GM19328 (cell line): ENCODE measurements around the gene ZNF516.

Source experiments
- ATAC-seq: cut with Tn5 transposase; IDR thresholded peaks from one replicate; pipeline ENCODE4 v1.9.1; 2021; ENCODE audit warnings: mild to moderate bottlenecking, moderate library complexity; ENCODE audit not compliant: unreplicated experiment

Gene ZNF516

DNA sequence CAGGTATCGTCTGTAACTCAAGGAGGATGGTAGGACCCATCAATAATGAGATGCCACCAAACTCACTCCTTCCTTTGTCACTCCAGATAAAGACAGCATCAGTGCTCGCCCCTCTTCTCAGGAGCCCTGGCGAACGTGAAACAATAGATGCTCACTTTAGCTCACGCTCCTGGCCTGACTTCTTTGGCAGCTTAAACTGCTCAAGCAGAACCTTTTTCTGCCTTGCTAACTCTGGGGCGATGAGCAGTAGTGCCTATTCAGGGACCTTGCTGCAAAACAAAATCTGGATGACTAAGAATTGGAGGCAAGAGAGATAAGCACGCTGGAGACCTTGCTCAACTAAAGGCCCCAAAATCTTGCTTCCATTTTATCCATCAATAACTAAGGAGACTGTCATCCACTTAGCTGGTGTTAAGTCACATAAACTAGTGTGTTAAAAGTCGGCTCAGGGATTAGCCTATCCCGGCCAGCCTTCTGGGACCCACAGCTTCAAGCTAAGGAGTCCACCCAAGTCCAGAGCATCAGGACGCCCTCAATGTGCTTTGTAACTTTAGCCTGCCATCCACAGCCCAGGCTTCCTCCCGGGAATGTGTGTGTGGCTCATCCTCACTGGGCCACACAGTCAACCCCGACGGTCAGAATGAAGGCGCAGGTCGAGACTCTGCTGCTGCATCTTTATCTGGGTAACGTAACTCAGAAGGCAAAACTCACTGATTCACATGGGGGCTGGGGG, 38.9 kb downstream of the ZNF516 start:
- no peak for ATAC-seq

- ATAC-seq: no peak
These were observed 39.9 kb downstream of the ZNF516 start for GRCh38 chr18:76455003-76455676.

- ATAC-seq: no peak
These were observed 40.6 kb downstream of the ZNF516 start for GRCh38 chr18:76454418-76454817.

DNA sequence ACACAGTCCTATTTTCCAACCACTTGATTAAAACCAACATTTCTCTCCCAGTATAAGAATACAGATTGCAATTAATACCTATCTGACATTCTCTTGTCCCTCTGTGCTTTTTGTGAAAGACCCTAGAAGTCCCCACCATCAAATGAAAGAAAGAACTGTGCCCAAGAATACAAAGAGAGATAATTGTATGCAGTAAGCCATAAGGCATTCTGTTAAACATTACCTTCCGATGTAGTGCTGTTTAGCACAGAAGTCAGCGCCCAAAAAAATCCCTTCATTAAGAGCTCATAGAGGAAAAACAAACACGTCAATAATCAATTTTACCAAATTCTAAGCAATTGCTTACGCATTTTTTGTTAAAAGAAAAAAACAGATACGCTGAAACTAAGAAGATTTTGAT, 41.1 kb downstream of the ZNF516 start:
- ATAC-seq: no peak

DNA sequence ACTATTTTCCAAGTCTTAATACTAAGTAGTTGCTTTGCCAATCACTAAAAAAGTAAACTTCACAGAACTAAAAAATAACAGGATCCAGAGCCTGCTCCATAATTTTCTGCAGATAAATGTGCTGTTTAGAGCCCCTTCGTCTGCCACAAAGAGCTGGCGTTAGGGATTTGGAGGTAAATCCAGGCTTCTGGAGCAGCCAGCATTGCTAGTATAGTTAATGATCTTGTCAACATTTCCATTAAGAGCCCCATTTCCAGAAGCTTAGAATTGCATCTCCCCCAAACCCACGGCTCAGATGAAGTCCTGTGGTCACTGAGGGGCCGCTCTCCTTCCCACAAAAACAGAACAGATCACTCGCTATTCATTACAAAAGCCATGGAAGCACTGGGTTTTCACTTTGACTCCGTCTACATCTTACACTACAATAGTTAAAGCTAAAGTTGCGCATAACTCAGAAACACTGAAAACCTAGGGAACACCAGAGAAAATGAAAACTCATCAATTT, 41.9 kb downstream of the ZNF516 start:
- no peak for ATAC-seq

DNA sequence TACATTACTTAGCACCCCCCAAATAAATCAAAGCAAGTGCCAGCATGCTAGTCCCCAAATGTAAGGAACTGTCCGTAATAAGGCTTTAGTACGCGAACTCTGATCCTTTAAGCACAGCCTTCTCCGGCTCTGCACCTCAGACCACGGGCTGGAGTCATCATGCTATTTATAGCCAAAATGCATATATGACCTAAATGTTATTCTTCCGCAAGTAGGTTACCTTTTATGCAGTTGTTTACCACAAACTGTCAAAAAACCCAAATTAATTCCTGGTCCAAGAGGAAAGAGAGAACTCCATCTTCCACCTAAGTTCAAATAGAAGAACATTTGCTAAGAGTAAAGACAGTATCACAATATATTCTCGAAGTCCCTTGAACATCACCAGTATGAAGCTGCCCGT, 42.7 kb downstream of the ZNF516 start:
- ATAC-seq: no peak

GRCh38 chr18:76451396-76452331, 43.4 kb downstream of the ZNF516 start:
- no peak for ATAC-seq

DNA sequence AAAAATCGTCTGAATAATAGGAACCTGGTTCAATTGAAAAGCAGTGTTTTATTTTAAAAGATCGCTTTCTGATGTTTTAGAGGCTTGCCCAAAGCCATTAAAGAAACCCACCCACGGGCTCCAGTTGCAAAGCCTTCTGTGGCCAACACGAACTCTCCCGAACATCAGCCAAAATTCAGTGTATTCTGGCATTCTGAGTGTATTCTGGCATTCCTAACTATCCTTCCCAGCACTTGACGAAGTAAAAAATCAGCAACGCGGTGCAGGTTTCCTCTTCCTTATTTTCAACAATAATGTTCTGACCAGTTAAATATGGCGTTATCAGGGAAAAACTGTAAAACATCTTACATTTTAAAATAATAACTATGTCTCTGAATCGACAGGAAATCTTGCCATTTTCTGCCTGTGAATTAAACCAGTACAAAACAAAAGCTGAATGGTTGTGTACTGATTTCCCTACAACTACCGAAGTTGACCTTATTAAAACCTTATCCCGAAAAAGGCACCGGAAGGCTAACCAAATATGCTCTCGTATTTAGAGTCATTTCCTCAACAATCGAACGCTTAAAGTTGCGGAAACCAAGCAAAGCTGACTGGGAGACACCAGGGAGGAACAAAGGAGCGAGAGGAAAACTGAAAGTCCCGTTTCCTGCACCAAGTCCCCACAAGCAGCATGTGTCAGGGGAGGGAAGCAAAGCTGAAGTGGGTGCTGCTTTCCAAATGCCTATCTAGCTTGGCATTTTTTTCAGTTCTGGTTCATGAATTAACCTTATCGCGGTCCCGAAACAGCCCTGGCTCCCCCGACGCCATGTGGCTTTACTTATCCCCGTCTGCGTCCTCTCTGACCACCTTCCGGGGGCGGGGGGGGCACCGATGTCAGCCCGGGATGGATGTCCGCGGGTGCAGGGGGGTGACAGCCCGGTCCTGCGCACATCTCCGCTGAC, 44.3 kb downstream of the ZNF516 start:
- no peak for ATAC-seq

GRCh38 chr18:76449111-76449453, 46.0 kb downstream of the ZNF516 start:
- no peak for ATAC-seq

GRCh38 chr18:76448256-76449110, 46.6 kb downstream of the ZNF516 start:
- ATAC-seq: no peak

GRCh38 chr18:76447258-76447890, 47.7 kb downstream of the ZNF516 start:
- ATAC-seq: no peak

DNA sequence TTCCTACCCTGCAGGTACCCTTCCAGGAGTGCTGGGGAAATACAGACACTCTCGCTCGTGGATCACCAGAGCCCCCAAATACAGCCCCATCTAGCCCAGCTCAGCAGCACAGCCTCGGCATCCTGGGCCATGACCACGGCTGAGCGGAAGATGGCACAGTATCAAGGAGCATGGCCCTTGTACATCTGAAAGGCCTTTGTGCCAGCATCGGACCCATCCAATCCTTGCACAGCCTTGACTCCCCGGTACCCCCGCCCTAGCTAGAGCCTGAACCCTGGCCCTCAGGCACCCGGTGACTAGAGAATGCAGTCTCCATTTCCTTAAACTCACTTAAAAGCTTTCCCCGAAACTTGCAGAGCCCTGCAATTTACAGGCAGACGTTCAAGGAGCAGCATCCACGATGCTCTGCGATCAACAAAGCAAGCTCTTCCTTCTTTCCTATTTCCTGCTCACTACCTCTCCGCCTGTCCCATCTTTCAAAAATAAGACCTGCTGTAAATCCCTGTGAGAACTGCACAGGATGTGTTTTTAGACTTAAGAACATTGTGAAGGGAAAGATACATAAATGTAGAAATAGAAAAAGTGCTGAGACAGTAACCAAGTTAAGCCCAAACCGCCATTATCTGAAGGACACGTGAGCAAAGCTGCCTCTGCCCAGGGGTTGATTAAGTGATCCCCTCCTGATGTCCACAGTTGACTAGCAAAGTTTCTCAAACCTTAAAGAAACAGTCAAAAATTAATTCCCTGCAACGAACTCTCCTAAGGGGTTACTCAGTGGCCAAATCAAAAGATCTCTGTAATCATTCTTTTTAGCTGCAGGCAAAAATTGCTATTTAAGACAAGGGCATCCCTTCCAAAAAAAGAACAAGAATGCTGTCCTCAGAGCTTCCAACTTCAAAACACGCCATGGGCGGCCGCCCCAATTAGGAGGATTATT, 48.5 kb downstream of the ZNF516 start:
- no peak for ATAC-seq

DNA sequence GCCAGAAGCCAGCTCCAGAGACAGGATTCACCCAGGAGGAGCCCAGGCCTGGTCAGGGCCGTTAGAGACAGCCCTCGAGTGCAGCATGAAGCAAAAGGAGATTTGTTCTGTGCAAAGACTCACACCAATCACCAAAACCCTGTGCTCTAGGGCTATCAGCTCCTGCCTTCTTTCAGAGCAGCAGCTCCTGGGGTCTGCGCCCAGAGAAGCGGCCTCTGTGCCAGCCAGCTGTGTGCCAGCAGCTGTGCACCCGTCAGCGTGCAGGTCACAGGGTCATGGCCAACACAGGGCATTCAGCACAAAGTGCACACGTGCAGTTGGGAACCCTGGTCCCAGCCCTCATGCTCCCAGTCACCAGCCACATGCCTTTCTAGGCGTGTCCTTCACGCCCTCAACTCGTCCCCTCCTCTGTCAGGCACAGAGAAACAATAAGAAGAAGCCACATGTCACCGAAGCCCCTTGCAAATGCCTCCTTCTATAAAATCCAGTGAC, 49.3 kb downstream of the ZNF516 start:
- ATAC-seq: no peak

DNA sequence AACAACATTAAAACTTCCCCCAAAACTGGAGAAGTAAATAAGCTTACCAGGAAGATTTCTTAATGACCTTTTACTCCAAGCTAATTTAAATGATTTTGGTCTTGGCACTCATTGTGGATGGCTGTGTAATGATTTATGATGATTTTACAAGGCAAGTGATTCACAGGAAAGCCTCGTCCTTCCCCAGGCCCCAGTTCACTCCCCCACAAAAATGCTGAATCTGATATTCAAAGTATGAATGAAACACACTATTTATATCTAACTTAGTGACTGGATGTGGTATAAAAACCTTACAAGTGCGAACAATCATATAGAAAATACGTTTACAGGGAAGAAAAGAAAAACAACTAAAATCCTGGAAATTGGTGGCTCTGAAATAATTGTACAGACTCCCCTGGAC, 49.8 kb downstream of the ZNF516 start:
- ATAC-seq: no peak

DNA sequence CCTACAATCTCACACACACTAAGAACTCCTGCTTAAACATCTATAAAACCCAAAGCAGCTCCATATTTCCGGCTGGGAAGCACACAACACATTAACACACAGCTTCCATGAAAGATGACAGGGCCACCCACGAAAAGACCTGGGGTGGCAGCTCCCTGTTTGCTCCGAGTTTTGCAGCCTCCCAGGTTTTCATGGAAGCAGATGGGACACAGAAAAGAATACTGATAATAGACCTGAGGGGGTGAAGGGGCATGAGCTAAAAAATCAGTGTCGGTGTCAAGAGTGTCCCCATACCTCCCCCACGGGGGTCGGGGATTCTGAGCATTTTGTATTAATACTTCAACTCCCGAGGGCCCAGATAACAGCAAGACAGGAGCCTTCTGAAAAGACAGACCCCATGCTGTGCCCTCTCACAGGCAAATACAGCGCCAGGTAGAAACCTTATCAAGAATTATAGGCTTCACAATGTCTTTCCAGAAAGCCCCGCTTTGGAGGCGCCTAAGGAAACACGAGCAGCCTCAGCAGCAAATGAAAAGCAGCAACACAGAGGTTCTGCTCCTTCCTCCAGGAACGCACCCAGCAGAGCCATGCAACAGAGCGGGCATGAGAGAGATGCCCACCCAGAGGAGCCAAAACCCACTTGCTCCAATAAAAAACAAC, 50.5 kb downstream of the ZNF516 start:
- ATAC-seq: no peak

GRCh38 chr18:76443519-76444445, 51.3 kb downstream of the ZNF516 start:
- no peak for ATAC-seq
